HepG2 (cell line): Measurements from ENCODE around the gene TBC1D22A. TPM values are rescaled to one million over a fixed set of nuclear protein-coding genes. Genes with fewer than 3 reads are reported as not detected.

ENCODE experiments used
- ATAC-seq: fragments of 200-7000 bp; cut with Tn5 transposase; 3 replicates; pipeline ENCODE4 v1.9.1; 2020; ENCODE audit warnings: mild to moderate bottlenecking, moderate library complexity
- BruUV-seq: library from RNA; stranded (reverse); fragments of 400-500 nt; replicated peaks from 2 replicates; lab custom pipeline; 2021; lab: Mats Ljungman, UMichigan
- CTCF ChIA-PET: fragments of 300-600 bp; formaldehyde crosslinking; extraction: SDS; loops from one replicate; lab custom pipeline; 2021; ENCODE audit warnings: low total read pairs, inconsistent platforms, low intra/inter-chr PET ratio; lab: Yijun Ruan, JAX
- POLR2A ChIA-PET: fragments of 350-600 bp; sonication (Branson Sonifier 250); formaldehyde crosslinking; loops from one replicate; lab custom pipeline; 2020; ENCODE audit warnings: antibody characterized with exemption, inconsistent platforms; lab: Yijun Ruan, JAX
- DNase-seq: peaks from one replicate; pipeline ENCODE4 v3.0.0-alpha.2; 2015; ENCODE audit warnings: low spot score
- FAIRE-seq: peaks from 3 replicates; lab custom pipeline; 2011; peaks lifted over from hg19 to GRCh38; lab: Jason Lieb, UNC
- H2AFZ ChIP-seq: one replicate; pipeline ENCODE4 v1.6.1; 2011; ENCODE audit warnings: low read length, inconsistent platforms
- H3K27ac ChIP-seq: fragments of 300-600 bp; 3 replicates; pipeline ENCODE4 v1.8.0; 2011; ENCODE audit warnings: mixed run types, mild to moderate bottlenecking, mixed read lengths, low read length, inconsistent platforms; ENCODE audit not compliant: insufficient read depth; ENCODE audit errors: extremely low read length
- H3K27me3 ChIP-seq, 2 experiments: fragments of 200-600 bp in 1 of 2; 2 replicates in 1 of 2; 3 replicates in 1 of 2; pipeline versions ENCODE4 v1.6.0 to v1.8.0; 2011; ENCODE audit warnings: low read length in 2 of 2, mild to moderate bottlenecking in 2 of 2, moderate library complexity in 2 of 2, inconsistent platforms in 1 of 2; ENCODE audit not compliant: insufficient read depth in 2 of 2, control insufficient read depth in 1 of 2
- H3K36me3 ChIP-seq, 2 experiments: fragments of 200-600 bp in 1 of 2; replicated peaks in 1 of 2; 2 replicates in 1 of 2; 3 replicates in 1 of 2; pipeline versions ENCODE4 v1.5.1 to v1.8.0; 2011; ENCODE audit warnings: low read length in 2 of 2, inconsistent platforms in 1 of 2; ENCODE audit not compliant: insufficient read depth in 2 of 2, control insufficient read depth in 1 of 2
- H3K4me1 ChIP-seq: 2 replicates; pipeline ENCODE4 v1.5.1; 2012; ENCODE audit warnings: low read length, inconsistent platforms; ENCODE audit not compliant: insufficient read depth
- H3K4me2 ChIP-seq: 2 replicates; pipeline ENCODE4 v1.6.0; 2011; ENCODE audit warnings: low read depth, low read length, inconsistent platforms
- H3K4me3 ChIP-seq, 3 experiments: fragments of 200-600 bp in 1 of 3; sonication (generic), shearing (Covaris generic) in 1 of 3; replicated peaks in 1 of 3; 2 replicates each; pipeline ENCODE4 v1.5.1; 2011 to 2016; ENCODE audit warnings: low read length in 3 of 3, inconsistent platforms in 2 of 3, low read depth in 2 of 3, mild to moderate bottlenecking in 2 of 3, control low read depth in 1 of 3, mixed read lengths in 1 of 3; ENCODE audit not compliant: insufficient read depth in 1 of 3
- H3K79me2 ChIP-seq: one replicate; pipeline ENCODE4 v1.6.1; 2011; ENCODE audit warnings: low read length, inconsistent platforms; ENCODE audit not compliant: insufficient read depth
- H3K9ac ChIP-seq: 2 replicates; pipeline ENCODE4 v1.6.0; 2011; ENCODE audit warnings: mild to moderate bottlenecking, low read depth, low read length, inconsistent platforms; ENCODE audit not compliant: insufficient read depth
- H3K9me3 ChIP-seq: 2 replicates; pipeline ENCODE4 v1.5.1; 2012; ENCODE audit warnings: mild to moderate bottlenecking, low read length
- H4K20me1 ChIP-seq: 2 replicates; pipeline ENCODE4 v1.6.0; 2011; ENCODE audit warnings: inconsistent platforms, mild to moderate bottlenecking, low read length, moderate library complexity; ENCODE audit not compliant: insufficient read depth
- HOXA7 ChIP-seq: sonication (generic); formaldehyde crosslinking; IDR thresholded peaks from 2 replicates; pipeline ENCODE4 v1.8.1; 2022; ENCODE audit warnings: mild to moderate bottlenecking, missing genetic modification reagents, moderate library complexity
- RBM22 ChIP-seq: fragments of 200-400 bp; formaldehyde crosslinking; optimal IDR thresholded peaks from 2 replicates; pipeline ENCODE3; 2017; ENCODE audit warnings: mild to moderate bottlenecking, low read length, moderate library complexity
- TBX3 ChIP-seq: fragments of 450-650 bp; IDR thresholded peaks from 2 replicates; pipeline ENCODE4 v1.6.1; 2017; ENCODE audit warnings: antibody characterized with exemption, mild to moderate bottlenecking, inconsistent platforms, borderline replicate concordance
- ZNF331 ChIP-seq: sonication (generic); formaldehyde crosslinking; IDR thresholded peaks from 2 replicates; pipeline ENCODE4 v1.4.0; 2020; ENCODE audit warnings: missing genetic modification reagents
- WGBS: methylation state at CpG from one replicate; pipeline ENCODE4 v1.1.6; 2017; ENCODE audit warnings: low lambda C conversion rate; 5-methylcytosine and 5-hydroxymethylcytosine counted together
- in situ Hi-C: cut with HindIII; loops from 2 replicates; pipeline ENCODE4 v1.10.0; 2017; ENCODE audit warnings: low pct_unique_long_range_greater_than_20kb; ENCODE audit not compliant: extremely low pct_ligation_motif_present
- intact Hi-C: fragments of 100-400 bp; cut with micrococcal nuclease; formaldehyde crosslinking; loops from one replicate; pipeline ENCODE4 v1.10.0; 2022; ENCODE audit not compliant: unreplicated experiment
- polyA plus RNA-seq, 8 experiments: library from polyadenylated mRNA; depleted of rRNA in 3 of 8; stranded (reverse) in 7 of 8; unstranded in 1 of 8; fragments of >200 nt; fragmentation: Illumina TruSeq in 4 of 8; extraction: Trizol in 4 of 8; gene quantifications; 2 replicates each; pipeline versions ENCODE4 v1.2.1 to v1.2.3, GENCODE V29; 2011 to 2016; ENCODE audit warnings: low read depth in 4 of 8, missing spikeins in 1 of 8, mixed read lengths in 1 of 8; ENCODE audit not compliant: insufficient read depth in 1 of 8
- total RNA-seq, 5 experiments: library from RNA; depleted of rRNA; stranded (reverse); fragments of >200 nt; fragmentation: Illumina TruSeq; extraction: Trizol; gene quantifications; 2 replicates each; pipeline ENCODE4 v1.2.3, GENCODE V29; 2016; ENCODE audit warnings: low read depth in 1 of 5

Gene TBC1D22A
- total and polyA plus RNA-seq, 2 of the 13 experiments (the other 11 are each of a cell fraction or from before 2014, with no cell fraction given): 17.3 to 18.0 TPM

GRCh38 chr22:47112994-47113852 is 350.8 kb downstream of the TBC1D22A start (continued):
- TF ChIP-seq ZNF331 (CRISPR knock-in tag) (no peak), TBX3 (no peak)

DNA sequence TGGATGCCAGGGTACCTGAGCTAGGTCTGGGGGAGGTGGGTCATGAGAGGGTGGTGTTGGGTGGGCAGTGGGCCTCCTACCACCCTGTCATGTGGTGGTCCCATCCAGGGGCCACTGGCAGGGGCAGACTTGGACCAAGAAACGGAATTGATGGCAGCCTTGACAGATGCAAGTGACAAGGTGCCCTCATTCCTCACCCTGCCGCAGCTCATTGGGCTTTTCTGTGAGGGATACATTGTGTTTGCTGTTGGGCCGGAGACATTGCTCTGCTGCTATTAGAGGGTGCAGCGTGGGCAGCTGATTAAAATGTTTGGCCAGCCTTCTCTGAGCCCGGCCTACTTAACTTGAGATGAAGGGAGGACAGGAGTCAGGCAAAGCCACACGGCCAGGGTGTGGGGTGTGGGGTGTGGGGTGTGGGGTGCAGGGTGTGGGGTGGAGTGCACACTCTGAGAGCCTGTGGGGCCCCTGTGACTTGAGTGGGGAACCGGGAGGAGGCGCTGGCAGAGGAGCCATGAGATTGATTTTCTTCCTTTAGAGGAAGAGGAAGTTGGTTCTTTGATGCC is 351.5 kb downstream of the TBC1D22A start:
- Histone ChIP-seq H3K27me3 (no peaks in the 10 kb centered on the region; a peak in 1 of 5 replicates), H3K9me3 (no peaks in the 10 kb centered on the region), H3K36me3 (peaks cover 6 to 8% of the 10 kb centered on the region in 2 experiments; a peak in 3 of 5 replicates), H3K9ac (no peak overlapping the region), H3K4me3 (no peak overlapping the region), H3K4me2 (no peak overlapping the region), H3K79me2 (no peaks in the 10 kb centered on the region), H4K20me1 (no peaks in the 10 kb centered on the region), H3K27ac (no peak overlapping the region), H2AFZ (no peak overlapping the region), H3K4me1 (peaks cover 15% of the 10 kb centered on the region)
- intact Hi-C loops: no loop called here
- no peak for ATAC-seq
- in situ Hi-C loops: no loop called here
- FAIRE-seq: no peak
- WGBS: 93% methylated on average over 6 of the region's 8 CpGs
- no TSS peak for BruUV-seq
- CTCF ChIA-PET: no interaction called here
- TF ChIP-seq RBM22 (peak; percentile 51), HOXA7 (no peak)
- POLR2A ChIA-PET: no interaction called here
- DNase-seq: no peak
